ENCODE measurements around the gene SPTBN4.

DNA sequence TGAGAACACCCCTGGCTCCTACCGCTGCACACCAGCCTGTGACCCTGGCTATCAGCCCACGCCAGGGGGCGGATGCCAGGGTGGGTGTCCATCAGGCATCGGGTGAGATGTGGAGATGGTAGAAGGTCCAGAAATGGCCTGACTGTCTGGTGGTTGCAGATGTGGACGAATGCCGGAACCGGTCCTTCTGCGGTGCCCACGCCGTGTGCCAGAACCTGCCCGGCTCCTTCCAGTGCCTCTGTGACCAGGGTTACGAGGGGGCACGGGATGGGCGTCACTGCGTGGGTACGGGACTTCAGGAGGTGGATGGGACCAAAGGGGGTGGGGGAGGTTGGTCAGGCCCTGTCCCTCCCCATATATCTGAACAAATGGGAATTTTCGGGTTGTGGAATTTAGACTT lies 150.1 kb downstream of the SPTBN4 start:
- TF ChIP-seq, protein P1, sequence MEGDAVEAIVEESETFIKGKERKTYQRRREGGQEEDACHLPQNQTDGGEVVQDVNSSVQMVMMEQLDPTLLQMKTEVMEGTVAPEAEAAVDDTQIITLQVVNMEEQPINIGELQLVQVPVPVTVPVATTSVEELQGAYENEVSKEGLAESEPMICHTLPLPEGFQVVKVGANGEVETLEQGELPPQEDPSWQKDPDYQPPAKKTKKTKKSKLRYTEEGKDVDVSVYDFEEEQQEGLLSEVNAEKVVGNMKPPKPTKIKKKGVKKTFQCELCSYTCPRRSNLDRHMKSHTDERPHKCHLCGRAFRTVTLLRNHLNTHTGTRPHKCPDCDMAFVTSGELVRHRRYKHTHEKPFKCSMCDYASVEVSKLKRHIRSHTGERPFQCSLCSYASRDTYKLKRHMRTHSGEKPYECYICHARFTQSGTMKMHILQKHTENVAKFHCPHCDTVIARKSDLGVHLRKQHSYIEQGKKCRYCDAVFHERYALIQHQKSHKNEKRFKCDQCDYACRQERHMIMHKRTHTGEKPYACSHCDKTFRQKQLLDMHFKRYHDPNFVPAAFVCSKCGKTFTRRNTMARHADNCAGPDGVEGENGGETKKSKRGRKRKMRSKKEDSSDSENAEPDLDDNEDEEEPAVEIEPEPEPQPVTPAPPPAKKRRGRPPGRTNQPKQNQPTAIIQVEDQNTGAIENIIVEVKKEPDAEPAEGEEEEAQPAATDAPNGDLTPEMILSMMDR (IDR thresholded peaks at IDR 0.05; ENCODE audit: poor library complexity, severe bottlenecking), result no peak
- TF ChIP-seq REST (IDR thresholded peaks at IDR 0.05; ENCODE audit: borderline replicate concordance), result no peak

All from neural cell (in vitro differentiated cells).